Cardiac muscle cell (in vitro differentiated cells and primary cell): ENCODE data around the gene TMEM97. TPM values are rescaled to one million over a fixed set of nuclear protein-coding genes. Genes with fewer than 3 reads are reported as not detected.

Experiments used
- DNase-seq, 2 donors: peaks; one replicate each; pipeline versions ENCODE4 v3.0.0 to v3.0.0-alpha.2; 2010 to 2017; ENCODE audit warnings: low read depth in 1 of 2, low spot score in 1 of 2
- H3K27ac ChIP-seq: fragments of 200-600 bp; sonication (generic); 2 replicates; pipeline ENCODE4 v1.5.1; 2016
- H3K27me3 ChIP-seq: fragments of 200-600 bp; sonication (generic); 2 replicates; pipeline ENCODE4 v1.6.0; 2016; ENCODE audit warnings: control low read depth
- H3K36me3 ChIP-seq: fragments of 200-600 bp; sonication (generic); 2 replicates; pipeline ENCODE4 v1.5.1; 2016; ENCODE audit warnings: control low read depth
- H3K4me1 ChIP-seq: fragments of 200-600 bp; sonication (generic); 2 replicates; pipeline ENCODE4 v1.8.1; 2017; ENCODE audit warnings: low read depth, mild to moderate bottlenecking, mixed run types
- H3K4me3 ChIP-seq: fragments of 200-600 bp; sonication (generic); 2 replicates; pipeline ENCODE4 v1.5.1; 2016; ENCODE audit warnings: mild to moderate bottlenecking
- H3K9me3 ChIP-seq: fragments of 200-600 bp; sonication (generic); 2 replicates; pipeline ENCODE4 v1.5.1; 2017; ENCODE audit warnings: low read depth, mild to moderate bottlenecking, control low read depth
- polyA plus RNA-seq: library from polyadenylated mRNA; unstranded; fragments of >200 nt; fragmentation: Nextera tagmentation; extraction: Ambion mirVana; gene quantifications from 2 replicates; pipeline ENCODE4 v1.2.1, GENCODE V29; 2016
- total RNA-seq: library from RNA; depleted of rRNA; stranded (reverse); fragments of >200 nt; gene quantifications from 2 replicates; pipeline ENCODE4 v1.2.3, GENCODE V29; 2016
- TF ChIP-seq, protein P1 (sequence below): IDR thresholded peaks from 2 replicates; pipeline ENCODE4 v1.5.1; 2012; ENCODE audit warnings: low read depth, mild to moderate bottlenecking, low read length

The TMEM97 gene
- total and polyA plus RNA-seq, 2 experiments from 2014 or later = 40.3 to 140 TPM

- Histone ChIP-seq H3K4me1 (no peaks in the 10 kb centered on the region), H3K9me3 (no peaks in the 10 kb centered on the region), H3K27ac (no peak overlapping the region), H3K4me3 (no peak overlapping the region), H3K36me3 (no peaks in the 10 kb centered on the region), H3K27me3 (no peaks in the 10 kb centered on the region)
- TF ChIP-seq, protein P1, sequence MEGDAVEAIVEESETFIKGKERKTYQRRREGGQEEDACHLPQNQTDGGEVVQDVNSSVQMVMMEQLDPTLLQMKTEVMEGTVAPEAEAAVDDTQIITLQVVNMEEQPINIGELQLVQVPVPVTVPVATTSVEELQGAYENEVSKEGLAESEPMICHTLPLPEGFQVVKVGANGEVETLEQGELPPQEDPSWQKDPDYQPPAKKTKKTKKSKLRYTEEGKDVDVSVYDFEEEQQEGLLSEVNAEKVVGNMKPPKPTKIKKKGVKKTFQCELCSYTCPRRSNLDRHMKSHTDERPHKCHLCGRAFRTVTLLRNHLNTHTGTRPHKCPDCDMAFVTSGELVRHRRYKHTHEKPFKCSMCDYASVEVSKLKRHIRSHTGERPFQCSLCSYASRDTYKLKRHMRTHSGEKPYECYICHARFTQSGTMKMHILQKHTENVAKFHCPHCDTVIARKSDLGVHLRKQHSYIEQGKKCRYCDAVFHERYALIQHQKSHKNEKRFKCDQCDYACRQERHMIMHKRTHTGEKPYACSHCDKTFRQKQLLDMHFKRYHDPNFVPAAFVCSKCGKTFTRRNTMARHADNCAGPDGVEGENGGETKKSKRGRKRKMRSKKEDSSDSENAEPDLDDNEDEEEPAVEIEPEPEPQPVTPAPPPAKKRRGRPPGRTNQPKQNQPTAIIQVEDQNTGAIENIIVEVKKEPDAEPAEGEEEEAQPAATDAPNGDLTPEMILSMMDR = no peak
- no peak for DNase-seq
Measured at GRCh38 chr17:28274591-28275265, 44.3 kb upstream of the TMEM97 start.

- no peaks in the 10 kb centered on the region for H3K36me3 ChIP-seq
- TF ChIP-seq, protein P1 = no peak
- H3K27me3 ChIP-seq = no peaks in the 10 kb centered on the region
- no peak for DNase-seq
- no peak overlapping the region for H3K4me3 ChIP-seq
- no peak overlapping the region for H3K27ac ChIP-seq
- H3K9me3 ChIP-seq = no peaks in the 10 kb centered on the region
- no peaks in the 10 kb centered on the region for H3K4me1 ChIP-seq
Measured at GRCh38 chr17:28276011-28276410, 43.0 kb upstream of the TMEM97 start.

DNA sequence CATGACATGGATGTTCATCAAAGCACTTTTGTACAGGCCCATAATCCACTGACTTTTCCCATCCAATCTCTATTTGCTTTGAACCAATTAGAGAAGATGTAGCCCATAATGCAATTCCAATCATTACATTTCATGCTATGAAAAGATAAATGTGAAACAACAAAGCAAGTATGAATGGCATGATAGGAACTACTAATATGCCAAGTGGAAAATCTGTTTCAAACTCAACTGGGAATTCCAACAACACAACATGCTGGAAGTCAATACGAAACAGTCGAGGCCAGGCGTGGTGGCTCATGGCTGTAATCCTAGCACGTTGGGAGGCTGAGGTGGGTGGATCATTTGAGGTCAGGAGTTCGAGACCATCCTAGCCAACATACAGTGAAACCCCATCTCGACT is 39.6 kb upstream of the TMEM97 start:
- TF ChIP-seq, protein P1 = no peak
- Histone ChIP-seq H3K27me3 (no peaks in the 10 kb centered on the region), H3K9me3 (no peaks in the 10 kb centered on the region), H3K27ac (no peak overlapping the region), H3K4me3 (no peak overlapping the region), H3K4me1 (no peaks in the 10 kb centered on the region), H3K36me3 (no peaks in the 10 kb centered on the region)
- DNase-seq = peak in 1 of 2 donors; percentile 6

DNA sequence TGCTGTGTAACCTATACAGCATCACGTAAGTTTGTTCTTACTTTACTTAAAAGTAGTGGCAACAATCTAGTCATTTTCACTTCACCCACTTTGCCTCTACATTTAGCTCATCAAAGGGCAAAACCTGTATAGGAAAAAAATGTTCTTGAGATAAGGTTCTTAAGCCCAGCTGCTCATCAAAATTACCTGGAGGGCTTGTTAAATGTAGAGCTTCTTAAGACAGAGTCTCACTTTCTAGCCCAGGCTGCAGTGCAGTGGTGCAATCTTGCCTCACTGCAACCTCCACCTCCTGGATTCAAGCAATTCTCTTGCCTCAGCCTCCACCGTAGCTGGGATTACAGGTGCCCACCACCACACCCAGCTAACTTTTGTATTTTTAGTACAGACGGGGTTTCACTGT is 38.2 kb upstream of the TMEM97 start:
- no peak for DNase-seq
- Histone ChIP-seq H3K27me3 (no peaks in the 10 kb centered on the region), H3K27ac (no peak overlapping the region), H3K4me3 (no peak overlapping the region), H3K9me3 (no peaks in the 10 kb centered on the region), H3K36me3 (no peaks in the 10 kb centered on the region), H3K4me1 (no peaks in the 10 kb centered on the region)
- TF ChIP-seq, protein P1 = no peak

DNA sequence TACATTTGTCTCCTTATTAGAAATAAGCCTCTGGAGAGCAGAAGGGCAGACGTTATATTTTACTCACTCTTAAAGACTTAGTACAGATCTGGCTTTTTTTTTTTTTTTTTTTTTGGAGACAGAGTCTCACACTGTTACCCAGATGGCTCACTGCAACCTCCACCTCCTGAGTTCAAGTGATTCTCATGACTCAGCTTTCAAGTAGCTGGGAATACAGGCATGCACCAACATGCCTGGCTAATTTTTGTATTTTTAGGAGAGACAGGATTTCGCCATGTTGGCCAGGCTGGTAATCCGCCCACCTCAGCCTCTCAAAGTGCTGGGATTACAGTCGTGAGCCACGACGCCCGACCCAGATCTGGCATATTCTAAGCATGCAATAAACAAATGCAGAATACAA is 36.4 kb upstream of the TMEM97 start:
- no peaks in the 10 kb centered on the region for H3K4me1 ChIP-seq
- H3K9me3 ChIP-seq = no peaks in the 10 kb centered on the region
- no peak overlapping the region for H3K27ac ChIP-seq
- no peaks in the 10 kb centered on the region for H3K36me3 ChIP-seq
- no peaks in the 10 kb centered on the region for H3K27me3 ChIP-seq
- peak; percentile 8 to 73 for DNase-seq
- TF ChIP-seq, protein P1 = no peak
- H3K4me3 ChIP-seq = no peak overlapping the region
